Left kidney (tissue), 2 donors: ENCODE data around the gene SVIP. TPM values are rescaled to one million over a fixed set of nuclear protein-coding genes. Genes with fewer than 3 reads are reported as not detected.

Source experiments
- DNase-seq: peaks from one replicate; pipeline ENCODE4 v3.0.0-alpha.2; 2013
- polyA plus RNA-seq: library from polyadenylated mRNA; unstranded; fragments of 120-200 nt; gene quantifications from one replicate; pipeline ENCODE4 v1.2.1, GENCODE V29; 2013; ENCODE audit not compliant: insufficient read length

Gene SVIP
- polyA plus RNA-seq, 1 donor = 42.1 TPM

DNA sequence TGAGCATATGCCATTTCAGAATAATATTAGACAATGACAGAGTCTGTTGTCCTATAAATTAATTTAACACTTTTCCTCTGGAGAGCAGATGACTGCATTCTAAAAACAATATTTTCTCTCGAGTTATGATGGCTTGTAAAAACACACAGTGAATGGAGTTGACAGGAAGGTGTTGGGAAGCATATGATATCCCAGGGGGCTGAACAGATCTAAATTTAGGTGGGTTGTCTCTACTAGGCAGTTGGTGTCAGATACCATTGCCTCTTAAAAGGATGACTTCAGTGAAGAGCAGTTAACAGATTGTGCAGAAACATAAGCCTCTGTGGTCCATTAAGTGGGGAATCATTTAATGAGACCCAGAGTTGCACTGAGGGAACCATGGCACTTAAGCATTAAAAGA lies 30.7 kb downstream of the SVIP start:
- no peak for DNase-seq

DNA sequence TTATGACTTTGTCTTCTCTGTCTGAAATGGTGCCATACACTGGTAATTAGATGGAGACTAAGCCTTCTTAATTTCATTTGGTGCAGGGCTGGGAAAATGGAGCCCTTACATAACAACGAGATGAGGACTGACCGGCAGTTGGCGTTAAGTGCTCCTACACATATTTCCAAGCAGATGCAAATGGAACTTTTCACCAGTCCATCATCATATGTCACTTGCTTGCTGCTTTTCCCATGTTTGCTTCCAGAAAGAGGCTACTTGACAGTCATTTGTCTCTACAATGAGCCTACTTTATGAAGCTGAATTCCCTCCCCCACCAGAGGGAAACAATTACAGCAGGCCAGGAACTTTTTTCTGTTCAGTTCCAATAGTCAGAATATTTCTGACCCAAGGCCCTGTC lies 32.6 kb downstream of the SVIP start:
- no peak for DNase-seq

DNA sequence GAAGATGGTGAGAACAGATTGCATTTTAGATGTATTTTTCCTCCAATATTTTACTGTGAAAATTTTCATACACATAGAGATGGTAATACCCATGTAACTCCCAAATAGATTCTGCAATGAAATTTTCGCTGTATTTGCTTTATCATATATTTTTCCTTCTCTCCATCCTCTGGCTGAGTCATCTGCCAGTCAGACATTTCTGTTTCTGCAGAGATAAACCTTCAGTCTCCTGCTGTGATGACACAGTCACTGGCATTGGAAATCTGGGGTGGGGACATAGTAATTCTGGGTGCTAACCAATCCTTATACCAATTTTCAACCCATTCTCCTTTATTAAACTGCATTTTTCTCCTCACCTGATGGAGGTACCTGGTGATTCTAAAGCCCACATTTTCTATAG lies 33.7 kb downstream of the SVIP start:
- DNase-seq = no peak

DNA sequence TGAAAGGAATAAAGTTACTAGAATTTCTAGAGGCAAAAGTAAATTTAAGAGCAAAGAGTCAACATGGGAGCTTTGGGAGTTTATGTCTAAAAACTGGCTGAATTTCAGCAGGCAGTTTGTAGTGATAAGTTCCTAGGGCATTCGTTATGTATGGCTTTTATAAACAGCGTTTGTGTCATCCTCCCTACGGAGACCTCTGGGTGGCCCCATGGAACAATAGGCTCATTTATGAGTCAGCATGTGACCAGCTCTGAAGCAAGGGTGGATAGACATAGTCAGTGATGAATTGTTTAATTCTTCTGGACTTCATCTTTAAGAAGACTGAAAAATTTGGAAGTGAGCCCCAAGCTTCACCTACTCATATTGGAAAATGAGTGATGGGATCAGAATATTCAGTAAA lies 37.1 kb downstream of the SVIP start:
- no peak for DNase-seq

DNA sequence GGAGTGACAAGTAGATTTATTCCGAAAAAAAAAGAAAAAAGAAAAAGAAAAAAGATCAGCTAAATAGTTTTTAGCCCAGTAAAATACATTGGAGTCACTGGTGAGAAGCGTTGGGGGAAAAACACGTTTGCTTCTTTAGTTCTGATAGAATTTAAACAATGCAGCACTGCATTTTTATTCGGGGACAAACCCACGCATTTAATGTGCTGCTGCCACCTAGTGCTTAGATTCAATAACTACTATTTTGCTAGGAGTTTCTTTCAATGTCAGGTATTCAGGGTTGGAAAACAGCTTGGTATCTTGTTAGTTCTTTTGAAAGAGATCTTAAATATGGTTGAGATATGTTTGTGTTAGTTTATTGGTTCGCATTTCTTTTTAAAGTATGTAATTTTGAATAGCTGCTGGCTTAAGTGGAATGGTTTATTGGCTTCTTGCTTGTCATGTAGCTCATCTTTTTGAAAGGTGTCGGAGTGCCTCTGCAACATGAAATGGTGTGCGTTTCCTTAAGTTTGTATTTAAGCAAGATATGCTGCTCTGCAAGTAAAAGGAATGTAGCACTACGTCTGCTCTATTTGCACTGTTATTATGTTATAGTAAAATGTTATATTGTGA lies 41.9 kb downstream of the SVIP start:
- peak; percentile 50 for DNase-seq

DNA sequence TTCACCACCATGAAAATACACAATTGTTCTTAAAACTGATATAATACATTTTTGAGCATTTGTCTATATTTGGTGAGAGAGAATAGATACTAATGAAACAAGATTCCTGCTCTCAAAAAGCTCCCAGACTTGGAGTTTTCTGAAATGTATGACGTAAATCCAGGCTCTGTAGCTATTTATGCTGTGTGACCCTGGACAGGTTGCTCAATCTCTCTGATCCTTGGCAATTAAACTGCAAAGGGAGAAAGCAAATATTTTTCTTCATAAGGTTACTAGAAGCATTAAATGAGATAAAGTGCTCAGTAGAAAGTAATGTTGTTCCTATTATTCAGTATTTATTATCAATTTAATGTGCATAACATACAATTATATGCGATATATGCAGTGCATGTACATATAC lies 42.5 kb downstream of the SVIP start:
- DNase-seq = no peak

DNA sequence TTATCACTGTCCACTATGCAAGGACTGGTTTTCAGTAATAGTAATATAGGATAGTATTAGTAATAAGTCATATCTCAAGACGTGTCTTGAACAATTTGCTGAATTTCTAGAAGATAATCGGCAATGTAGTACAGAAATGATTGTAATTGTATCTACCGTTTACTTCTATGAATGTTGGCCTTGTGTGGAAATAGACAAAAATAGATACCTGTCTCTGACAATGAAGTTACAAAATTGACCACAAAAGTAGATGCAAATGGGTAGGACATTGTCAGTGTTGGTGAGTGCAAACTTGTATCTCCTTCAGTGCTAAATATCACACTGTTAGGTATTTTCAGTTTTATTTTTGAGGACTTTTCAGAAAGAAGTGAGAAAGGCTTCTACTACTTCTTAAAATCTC lies 43.1 kb downstream of the SVIP start:
- no peak for DNase-seq

DNA sequence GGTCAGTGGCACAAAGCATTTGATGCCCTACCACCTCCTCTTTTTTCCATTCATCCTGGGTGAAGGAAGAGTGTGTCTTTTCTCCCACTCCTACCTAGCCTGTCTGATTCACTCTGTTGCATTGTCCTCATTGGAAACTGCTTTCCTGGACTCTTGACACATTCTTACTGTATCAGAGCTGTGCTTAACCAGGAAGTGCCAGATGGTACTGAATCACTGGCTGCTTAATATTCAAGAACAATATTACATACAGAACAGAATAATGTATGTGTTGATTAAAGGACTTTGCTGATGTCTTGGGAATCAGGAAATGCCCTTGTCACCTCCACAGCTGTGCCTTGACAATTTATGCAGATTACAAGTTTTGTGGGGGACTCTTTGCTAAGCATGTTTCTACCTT lies 44.4 kb downstream of the SVIP start:
- DNase-seq = no peak

DNA sequence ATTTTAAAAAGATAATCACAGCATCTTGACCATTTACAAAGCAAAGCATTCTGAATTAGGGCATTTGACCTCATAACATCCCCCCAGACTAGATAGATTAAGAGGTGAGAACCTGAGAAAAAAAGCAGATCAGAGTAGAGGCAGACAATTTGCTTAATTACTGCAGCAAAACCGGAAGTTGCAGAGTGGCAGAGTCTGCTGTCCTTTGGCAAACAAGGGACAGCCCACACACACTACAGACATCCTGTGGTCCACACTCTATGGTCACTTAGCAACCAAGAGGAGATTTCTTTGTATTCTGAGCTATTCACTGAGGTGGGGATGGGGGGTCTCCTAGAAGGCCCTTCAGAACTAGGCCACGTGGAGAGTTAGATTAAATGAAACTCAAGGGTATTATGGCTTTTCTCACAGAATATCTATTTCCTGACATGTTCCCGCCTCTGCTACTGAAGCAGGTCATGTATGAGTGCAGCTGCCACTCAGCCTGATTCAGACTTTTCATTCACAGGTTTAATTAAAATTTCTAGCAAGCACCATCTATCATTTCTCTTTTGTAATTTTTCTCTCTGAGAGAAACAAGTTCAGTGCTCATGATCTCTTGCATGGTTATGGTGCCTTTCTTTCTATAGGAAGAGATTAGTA lies 48.5 kb downstream of the SVIP start:
- DNase-seq = no peak

DNA sequence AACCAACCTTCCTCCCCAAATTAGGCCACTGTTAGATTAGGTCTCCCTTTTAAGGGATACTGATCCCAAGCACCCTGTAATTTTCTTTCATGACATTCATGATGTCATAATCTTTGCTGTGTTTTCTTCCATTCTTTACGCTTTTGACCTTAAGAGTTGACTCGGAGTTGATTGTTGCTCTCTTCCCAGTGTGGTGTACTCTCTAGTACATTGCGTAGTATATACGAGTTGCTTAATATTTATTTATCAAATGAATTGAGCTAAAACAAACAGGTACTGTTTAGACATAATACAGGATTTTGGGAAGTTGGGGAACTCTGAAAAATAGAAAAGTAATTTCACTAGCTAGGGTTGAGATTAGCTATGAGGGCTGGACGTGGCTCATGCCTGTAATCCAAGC lies 49.8 kb downstream of the SVIP start:
- DNase-seq = no peak

DNA sequence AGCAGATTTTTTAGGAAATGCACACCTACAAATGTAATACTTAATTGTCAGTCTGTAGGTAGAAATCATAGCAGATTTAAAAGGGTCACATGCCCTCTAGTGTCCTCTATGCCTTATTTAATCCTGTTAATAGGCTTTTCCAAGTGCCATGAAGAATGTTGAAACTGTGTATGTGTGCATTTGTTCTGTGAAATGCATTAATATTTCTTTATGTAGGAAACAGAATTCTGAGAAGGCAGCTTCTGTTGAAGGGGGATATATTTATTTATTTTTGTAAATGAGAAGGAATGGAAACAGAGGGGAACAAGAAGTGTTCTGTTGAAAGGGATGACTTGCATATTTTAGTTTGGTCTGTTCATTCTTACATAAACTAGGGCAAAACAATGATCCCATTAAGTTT lies 51.0 kb downstream of the SVIP start:
- DNase-seq = no peak

DNA sequence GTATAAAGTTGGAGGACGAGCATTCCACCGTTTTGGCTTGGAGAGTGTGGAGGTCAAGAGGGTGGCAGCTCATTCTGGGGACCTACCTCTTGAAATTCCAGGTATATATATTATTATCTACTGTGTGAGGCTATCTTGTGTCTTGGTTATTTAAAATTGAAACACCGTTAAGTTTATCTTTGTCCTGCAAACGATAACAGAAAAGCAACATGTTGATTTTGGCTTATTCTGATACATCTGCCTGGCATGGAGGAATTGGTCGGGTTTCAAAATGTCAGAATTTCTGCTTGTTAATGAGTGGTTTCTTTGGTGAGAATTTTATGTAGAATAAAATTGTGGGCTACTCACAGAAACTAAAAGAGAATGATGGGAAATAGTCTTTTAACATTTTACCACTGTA lies 54.4 kb downstream of the SVIP start:
- no peak for DNase-seq

DNA sequence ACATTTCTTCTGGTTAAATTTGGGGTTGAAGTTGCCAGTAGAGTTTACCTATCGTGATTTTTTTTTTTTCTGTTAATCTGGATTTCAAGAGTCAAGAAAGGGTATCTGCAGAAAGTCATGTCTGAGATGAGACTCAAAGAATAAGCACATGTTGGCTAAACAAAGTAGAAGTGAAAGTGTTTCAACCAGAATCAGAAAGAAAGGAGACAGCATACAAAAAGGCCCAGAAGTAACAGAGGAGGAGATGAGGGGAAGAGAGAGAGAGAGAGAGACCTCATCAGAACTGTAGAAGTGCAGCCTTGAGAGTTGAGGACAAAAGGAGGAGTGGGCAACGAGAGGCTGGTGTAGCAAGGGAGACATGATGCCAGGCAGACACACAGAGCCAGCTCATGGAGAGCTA lies 54.9 kb downstream of the SVIP start:
- no peak for DNase-seq

DNA sequence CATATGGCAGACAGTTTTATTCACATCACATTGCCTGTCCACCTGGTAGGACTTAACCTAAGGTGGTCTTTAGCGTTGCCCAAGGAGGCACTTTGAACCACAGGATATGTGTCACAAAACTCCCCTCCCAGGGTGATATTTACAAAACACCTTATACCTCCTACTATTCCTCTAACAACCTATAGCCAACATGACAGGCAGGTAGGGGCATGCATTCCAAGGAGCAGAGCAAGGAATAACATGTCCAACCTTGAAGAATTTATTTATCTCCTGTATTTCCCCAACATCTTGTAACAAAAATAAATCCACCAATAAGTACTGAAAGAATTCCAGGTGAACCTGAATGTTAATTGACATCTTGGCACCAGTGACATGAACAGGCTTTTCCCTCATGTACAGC lies 60.5 kb downstream of the SVIP start:
- no peak for DNase-seq

Other genes starting within 250 kb of the SVIP start
- gene FANCF, start 204.0 kb downstream of the SVIP start, polyA plus RNA-seq = 18.4 TPM
- gene GAS2, start 163.2 kb downstream of the SVIP start, polyA plus RNA-seq = 13.8 TPM
- not detected for gene CCDC179, start 30.7 kb upstream of the SVIP start, polyA plus RNA-seq